Loucy (cell line): ENCODE data around the gene CAMTA1.

ENCODE experiments used
- H2AFZ ChIP-seq: fragments of 200-600 bp; sonication (generic); 2 replicates; pipeline ENCODE4 v1.6.0; 2016; ENCODE audit warnings: antibody characterized with exemption, mild to moderate bottlenecking, low read length, moderate library complexity
- H3F3A ChIP-seq: fragments of 200-600 bp; 2 replicates; pipeline ENCODE4 v1.6.0; 2016; ENCODE audit warnings: antibody characterized with exemption, low read depth, mild to moderate bottlenecking
- H3K27me3 ChIP-seq: fragments of 200-600 bp; sonication (generic); 2 replicates; pipeline ENCODE4 v1.6.1; 2014; ENCODE audit warnings: low read length, mild to moderate bottlenecking; ENCODE audit not compliant: insufficient read depth, poor library complexity, severe bottlenecking
- H3K36me3 ChIP-seq: fragments of 200-600 bp; sonication (generic); 2 replicates; pipeline ENCODE4 v1.6.1; 2016; ENCODE audit warnings: low read length; ENCODE audit not compliant: insufficient read depth
- H3K4me1 ChIP-seq: fragments of 200-600 bp; sonication (generic); 2 replicates; pipeline ENCODE4 v1.5.1; 2014; ENCODE audit warnings: low read length, mild to moderate bottlenecking; ENCODE audit not compliant: insufficient read depth, poor library complexity, severe bottlenecking
- H3K4me2 ChIP-seq: fragments of 200-600 bp; sonication (generic); 2 replicates; pipeline ENCODE4 v1.6.0; 2014; ENCODE audit warnings: antibody characterized with exemption, low read length, low read depth, mild to moderate bottlenecking; ENCODE audit not compliant: poor library complexity, severe bottlenecking
- H3K4me3 ChIP-seq: fragments of 200-600 bp; sonication (generic); 2 replicates; pipeline ENCODE4 v1.5.1; 2014; ENCODE audit warnings: low read length, mild to moderate bottlenecking, mixed read lengths; ENCODE audit not compliant: poor library complexity, severe bottlenecking
- H3K79me2 ChIP-seq: fragments of 200-600 bp; sonication (generic); 2 replicates; pipeline ENCODE4 v1.6.1; 2014; ENCODE audit warnings: low read length; ENCODE audit not compliant: insufficient read depth
- H3K9ac ChIP-seq: fragments of 200-600 bp; sonication (generic); 2 replicates; pipeline ENCODE4 v1.6.0; 2014; ENCODE audit warnings: mild to moderate bottlenecking, low read depth, low read length, moderate library complexity; ENCODE audit not compliant: poor library complexity, severe bottlenecking
- H3K9me2 ChIP-seq: fragments of 200-600 bp; sonication (generic); replicated peaks from 2 replicates; pipeline ENCODE4 v1.6.1; 2016; ENCODE audit warnings: low read depth, low read length, mixed read lengths
- H3K9me3 ChIP-seq: fragments of 200-600 bp; sonication (generic); 2 replicates; pipeline ENCODE4 v1.6.1; 2014; ENCODE audit warnings: mild to moderate bottlenecking, antibody characterized with exemption, low read length, low read depth; ENCODE audit not compliant: insufficient read depth
- H4K20me1 ChIP-seq: fragments of 200-600 bp; sonication (generic); 2 replicates; pipeline ENCODE4 v1.6.0; 2014; ENCODE audit warnings: antibody characterized with exemption, low read length, mild to moderate bottlenecking; ENCODE audit not compliant: insufficient read depth, poor library complexity, severe bottlenecking
- CTCF ChIP-seq: fragments of 200-600 bp; sonication (generic); conservative IDR thresholded peaks from 2 replicates; pipeline ENCODE4 v1.5.1; 2014; ENCODE audit warnings: mild to moderate bottlenecking, antibody characterized with exemption, low read length
- EZH2phosphoT487 ChIP-seq: fragments of 200-600 bp; IDR thresholded peaks from 2 replicates; pipeline ENCODE4 v1.6.1; 2018; ENCODE audit warnings: antibody characterized with exemption, mild to moderate bottlenecking, moderate library complexity, borderline replicate concordance

The CAMTA1 gene

GRCh38 chr1:7733276-7733675 is 948.0 kb downstream of the CAMTA1 start:
- no peaks in the 10 kb centered on the region for H3K27me3 ChIP-seq

GRCh38 chr1:7738044-7738443 is 952.8 kb downstream of the CAMTA1 start:
- no peak overlapping the region for H3K4me3 ChIP-seq
- H2AFZ ChIP-seq = no peak overlapping the region
- H4K20me1 ChIP-seq = no peaks in the 10 kb centered on the region
- no peaks in the 10 kb centered on the region for H3K79me2 ChIP-seq
- H3K4me1 ChIP-seq = peaks cover 3% of the 10 kb centered on the region
- H3F3A ChIP-seq = no peaks in the 10 kb centered on the region
- no peaks in the 10 kb centered on the region for H3K27me3 ChIP-seq
- H3K9me2 ChIP-seq = no peaks in the 10 kb centered on the region
- no peaks in the 10 kb centered on the region for H3K9me3 ChIP-seq
- H3K4me2 ChIP-seq = no peak overlapping the region
- TF ChIP-seq CTCF (no peak), EZH2phosphoT487 (no peak)
- H3K36me3 ChIP-seq = no peaks in the 10 kb centered on the region
- no peak overlapping the region for H3K9ac ChIP-seq

More at GRCh38 chr1:7733276-7733675, 948.0 kb downstream of the CAMTA1 start:
- Histone ChIP-seq H3F3A (no peaks in the 10 kb centered on the region), H3K9me3 (no peaks in the 10 kb centered on the region), H3K9ac (no peak overlapping the region), H3K4me3 (no peak overlapping the region), H3K9me2 (no peaks in the 10 kb centered on the region), H3K4me1 (no peaks in the 10 kb centered on the region), H2AFZ (no peak overlapping the region), H4K20me1 (no peaks in the 10 kb centered on the region), H3K4me2 (no peak overlapping the region), H3K79me2 (no peaks in the 10 kb centered on the region), H3K36me3 (no peaks in the 10 kb centered on the region)
- TF ChIP-seq CTCF = no peak
- no peak for TF ChIP-seq EZH2phosphoT487

DNA sequence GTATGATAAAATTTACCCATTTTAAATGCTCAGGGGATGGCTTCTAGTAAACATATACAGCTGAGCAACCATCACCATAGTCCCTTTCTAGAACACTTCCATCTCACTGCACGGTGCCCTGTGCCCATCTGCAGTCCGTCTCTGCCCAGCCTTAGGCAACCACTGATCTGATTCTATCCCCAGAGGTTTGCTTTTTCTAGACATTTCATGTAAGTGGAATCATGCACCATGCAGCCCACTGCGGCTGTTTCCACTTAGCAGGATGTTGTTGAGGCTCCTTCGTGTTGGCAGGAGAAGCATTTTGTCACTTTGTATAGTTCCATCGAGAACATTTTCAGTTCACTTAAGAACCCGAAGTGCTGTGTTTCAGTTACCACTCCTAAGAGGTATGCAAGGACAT is 958.1 kb downstream of the CAMTA1 start:
- H3K79me2 ChIP-seq = no peaks in the 10 kb centered on the region
- H3F3A ChIP-seq = no peaks in the 10 kb centered on the region
- no peaks in the 10 kb centered on the region for H4K20me1 ChIP-seq
- no peaks in the 10 kb centered on the region for H3K9me3 ChIP-seq
- H3K4me3 ChIP-seq = no peak overlapping the region
- no peak overlapping the region for H3K9ac ChIP-seq
- TF ChIP-seq CTCF (no peak), EZH2phosphoT487 (no peak)
- no peak overlapping the region for H2AFZ ChIP-seq
- H3K4me2 ChIP-seq = no peak overlapping the region
- no peaks in the 10 kb centered on the region for H3K9me2 ChIP-seq
- no peaks in the 10 kb centered on the region for H3K36me3 ChIP-seq
- peaks cover 3% of the 10 kb centered on the region for H3K4me1 ChIP-seq
- no peaks in the 10 kb centered on the region for H3K27me3 ChIP-seq
